Common myeloid progenitor, CD34-positive (primary cell): ENCODE data around the gene GPHA2.
A peak's percentile ranks its signal among the peaks of the same experiment; 100 is the strongest.

Source experiments
- CTCF ChIA-PET: fragments of 350-600 bp; sonication (Branson Sonifier 250); formaldehyde crosslinking; loops from one replicate; lab custom pipeline; 2021; ENCODE audit warnings: antibody characterized with exemption; lab: Charles Lee
- POLR2A ChIA-PET: fragments of 350-600 bp; sonication (Branson Sonifier 250); formaldehyde crosslinking; loops from one replicate; lab custom pipeline; 2021; ENCODE audit warnings: antibody characterized with exemption; lab: Charles Lee
- DNase-seq, 3 donors: peaks; one replicate each; pipeline versions ENCODE4 v3.0.0 to v3.0.0-alpha.2; 2013
- H3K27ac ChIP-seq, 2 experiments: 1 replicate in 1 of 2; 2 replicates in 1 of 2; pipeline ENCODE4 v1.7.0; 2013; ENCODE audit warnings: inconsistent platforms in 2 of 2, low read length in 2 of 2, mild to moderate bottlenecking in 2 of 2, low read depth in 1 of 2, moderate library complexity in 1 of 2; ENCODE audit not compliant: severe bottlenecking in 2 of 2, insufficient read depth in 1 of 2, poor library complexity in 1 of 2
- H3K27me3 ChIP-seq, 5 experiments: replicated peaks in 2 of 5; 1 replicate in 3 of 5; 2 replicates in 2 of 5; pipeline versions ENCODE4 v1.6.1 to v1.7.0; 2013; ENCODE audit warnings: low read length in 4 of 5, mild to moderate bottlenecking in 2 of 5, moderate library complexity in 2 of 5, inconsistent platforms in 1 of 5; ENCODE audit not compliant: insufficient read depth in 5 of 5, control insufficient read depth in 4 of 5
- H3K36me3 ChIP-seq, 4 experiments: 1 replicate in 2 of 4; 2 replicates in 2 of 4; pipeline versions ENCODE4 v1.6.1 to v1.7.0; 2013; ENCODE audit warnings: low read length in 3 of 4, control low read depth in 1 of 4, mild to moderate bottlenecking in 1 of 4; ENCODE audit not compliant: control insufficient read depth in 4 of 4, insufficient read depth in 4 of 4
- H3K4me1 ChIP-seq, 4 experiments: 1 replicate in 3 of 4; 2 replicates in 1 of 4; pipeline versions ENCODE4 v1.6.1 to v1.7.1; 2013; ENCODE audit warnings: low read length in 3 of 4, mild to moderate bottlenecking in 3 of 4, control low read depth in 1 of 4, inconsistent platforms in 1 of 4, moderate library complexity in 1 of 4; ENCODE audit not compliant: control insufficient read depth in 4 of 4, insufficient read depth in 4 of 4; ENCODE audit errors: control extremely low read depth in 1 of 4
- H3K4me3 ChIP-seq, 7 experiments: 1 replicate in 4 of 7; 2 replicates in 3 of 7; pipeline versions ENCODE4 v1.5.1 to v1.7.0; 2013; ENCODE audit warnings: mild to moderate bottlenecking in 7 of 7, low read length in 6 of 7, moderate library complexity in 6 of 7, inconsistent platforms in 2 of 7, low read depth in 2 of 7, control low read depth in 1 of 7; ENCODE audit not compliant: insufficient read depth in 4 of 7, control insufficient read depth in 1 of 7; ENCODE audit errors: extremely low read depth in 1 of 7
- H3K9me3 ChIP-seq, 5 experiments: 1 replicate in 4 of 5; 2 replicates in 1 of 5; pipeline versions ENCODE4 v1.6.1 to v1.7.1; 2013; ENCODE audit warnings: low read length in 4 of 5, mild to moderate bottlenecking in 2 of 5, inconsistent platforms in 1 of 5, low read depth in 1 of 5, moderate library complexity in 1 of 5; ENCODE audit not compliant: control insufficient read depth in 4 of 5, insufficient read depth in 2 of 5; ENCODE audit errors: control extremely low read depth in 1 of 5
- WGBS: methylation state at CpG from one replicate; pipeline ENCODE4 v1.1.5; 2013; ENCODE audit not compliant: insufficient coverage; 5-methylcytosine and 5-hydroxymethylcytosine counted together

GPHA2 gene

GRCh38 chr11:64898076-64898445, 37.6 kb downstream of the GPHA2 start:
- Histone ChIP-seq H3K4me3 (no peak overlapping the region), H3K27ac (no peak overlapping the region), H3K4me1 (peaks cover 0 to 11% (median 6%) of the 10 kb centered on the region in 4 experiments), H3K27me3 (no peaks in the 10 kb centered on the region), H3K36me3 (peaks cover 3 to 75% (median 39%) of the 10 kb centered on the region in 4 experiments), H3K9me3 (no peaks in the 10 kb centered on the region)
- POLR2A ChIA-PET, result no interaction called here
- DNase-seq, result no peak
- CTCF ChIA-PET, result interaction anchor here (1.1 to 36.3 kb wide), 5 partner anchors 9 to 44 kb away, joined by 3 to 1071 read pairs (median 4); partner anchors contain the start of gene CDC42BPG
- WGBS, result 100% methylated on average over 4 of the region's 9 CpGs

DNA sequence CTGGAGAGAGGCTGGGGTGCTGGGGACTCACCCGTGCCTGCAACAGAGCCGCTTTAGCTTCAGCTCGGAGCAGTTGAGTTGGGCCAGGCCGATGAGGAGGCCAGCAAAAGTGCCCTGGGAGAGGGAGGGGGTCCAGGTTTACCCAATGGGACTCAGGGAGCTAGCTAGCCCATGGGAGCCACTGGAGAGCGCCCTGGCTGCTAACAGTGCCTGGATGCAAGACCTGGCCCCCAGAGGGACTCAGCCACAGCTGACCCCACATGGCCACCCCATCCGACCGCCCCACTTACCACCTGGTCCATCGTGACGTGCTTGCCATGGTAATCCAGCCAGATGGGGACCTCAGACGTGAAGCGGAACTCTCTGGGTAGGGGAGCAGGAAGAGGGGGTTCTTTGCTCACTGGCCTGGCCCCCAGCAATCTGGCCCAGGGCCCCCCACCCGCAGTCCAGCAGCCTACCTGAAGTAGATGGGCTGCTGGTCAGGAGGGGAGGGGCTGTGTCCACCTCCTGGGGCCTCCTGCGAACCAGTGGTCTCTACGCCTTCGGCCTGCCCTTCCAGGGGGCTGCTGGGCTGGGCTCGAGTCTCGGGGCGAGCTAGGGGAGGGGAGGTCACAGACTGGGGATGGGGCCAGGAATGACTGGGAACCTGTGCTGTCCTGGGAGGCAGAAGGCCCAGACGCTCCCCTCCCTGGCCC, 38.2 kb downstream of the GPHA2 start:
- Histone ChIP-seq H3K27me3 (no peaks in the 10 kb centered on the region), H3K27ac (no peak overlapping the region), H3K9me3 (no peaks in the 10 kb centered on the region), H3K4me3 (no peak overlapping the region), H3K36me3 (peaks cover 3 to 70% (median 37%) of the 10 kb centered on the region in 4 experiments), H3K4me1 (peaks cover 0 to 16% (median 10%) of the 10 kb centered on the region in 4 experiments)
- POLR2A ChIA-PET, result no interaction called here
- no peak for DNase-seq
- WGBS, result 98% methylated on average over 14 of the region's 19 CpGs
- CTCF ChIA-PET, result interaction anchor here (1.6 to 36.3 kb wide), 4 partner anchors 9 to 43 kb away, joined by 3 to 1071 read pairs (median 5); partner anchors contain the start of gene CDC42BPG

- H3K27me3 ChIP-seq, result no peaks in the 10 kb centered on the region
- no peak overlapping the region for H3K4me3 ChIP-seq
- WGBS, result 94% methylated on average over 10 of the region's 14 CpGs
- peaks cover 0 to 20% (median 10%) of the 10 kb centered on the region in 4 experiments for H3K4me1 ChIP-seq
- no peaks in the 10 kb centered on the region for H3K9me3 ChIP-seq
- H3K27ac ChIP-seq, result no peak overlapping the region
- DNase-seq, result no peak
- ChIA-PET POLR2A (no interaction called here), CTCF (interaction anchor here (0.6 to 36.3 kb wide), 6 partner anchors 8 to 87 kb away, joined by 3 to 1071 read pairs (median 3); partner anchors contain the start of gene CDC42BPG)
- H3K36me3 ChIP-seq, result peaks cover 3 to 62% (median 31%) of the 10 kb centered on the region in 4 experiments
Measured at GRCh38 chr11:64896448-64897022, 39.2 kb downstream of the GPHA2 start.

- Histone ChIP-seq H3K4me1 (peaks cover 0 to 20% (median 10%) of the 10 kb centered on the region in 4 experiments), H3K27me3 (no peaks in the 10 kb centered on the region), H3K4me3 (no peak overlapping the region), H3K9me3 (no peaks in the 10 kb centered on the region), H3K36me3 (peaks cover 0 to 47% (median 21%) of the 10 kb centered on the region in 4 experiments), H3K27ac (no peak overlapping the region)
- DNase-seq, result no peak
- CTCF ChIA-PET, result interaction anchor here (0.7 to 36.3 kb wide), 12 partner anchors 8 to 113 kb away, joined by 3 to 1071 read pairs (median 4); partner anchors contain the start of genes CDC42BPG and EHD1
- POLR2A ChIA-PET, result no interaction called here
- WGBS, result 89% methylated on average over 33 of the region's 39 CpGs
Measured at GRCh38 chr11:64894812-64895452, 40.8 kb downstream of the GPHA2 start.

DNA sequence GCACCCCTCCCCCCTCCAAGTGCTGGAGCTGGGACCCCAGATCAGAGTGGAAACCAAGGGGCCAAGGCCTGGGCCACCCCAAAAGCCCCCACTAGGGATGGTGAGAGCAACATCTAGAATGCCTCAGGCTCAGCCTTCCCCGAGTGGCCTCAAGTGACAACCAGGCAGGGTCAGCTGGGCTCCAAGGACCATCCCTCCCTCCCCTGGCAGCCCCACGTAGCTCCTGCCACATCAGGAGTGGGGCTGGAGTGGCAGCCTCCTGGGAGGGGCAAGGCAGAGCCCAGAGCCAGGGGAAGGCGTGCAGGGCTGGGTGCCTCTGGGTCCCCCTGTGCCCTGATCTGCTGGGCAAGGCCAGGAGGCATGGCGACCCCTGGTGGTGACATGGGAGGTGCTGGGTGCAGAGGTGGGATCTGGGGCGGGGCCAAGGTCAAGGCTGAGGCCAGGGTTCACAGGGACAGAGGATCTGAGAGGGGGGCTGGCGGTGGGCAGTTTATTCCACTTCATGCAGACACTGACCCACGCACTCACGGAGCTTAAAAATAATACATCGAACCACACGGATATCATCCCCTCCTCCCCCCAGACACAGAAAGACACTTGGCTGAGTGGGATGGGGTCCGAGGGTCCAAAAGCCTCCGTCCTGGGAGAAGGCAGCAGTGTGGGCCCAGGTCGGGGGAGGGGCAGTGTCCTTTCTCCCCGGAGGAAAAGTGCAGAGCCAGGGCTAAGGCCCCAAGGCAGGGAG, 41.5 kb downstream of the GPHA2 start:
- Histone ChIP-seq H3K36me3 (peaks cover 0 to 43% (median 18%) of the 10 kb centered on the region in 4 experiments), H3K9me3 (no peaks in the 10 kb centered on the region), H3K4me3 (no peak overlapping the region), H3K4me1 (peaks cover 0 to 22% (median 11%) of the 10 kb centered on the region in 4 experiments), H3K27ac (no peak overlapping the region), H3K27me3 (no peaks in the 10 kb centered on the region)
- ChIA-PET POLR2A (no interaction called here), CTCF (interaction anchor here (0.7 to 36.3 kb wide), 15 partner anchors 7 to 112 kb away, joined by 3 to 1071 read pairs (median 4); partner anchors contain the start of genes CDC42BPG and EHD1)
- DNase-seq, result peak; percentile 81 to 88 (median 84)
- WGBS, result 38% methylated on average over 5 of the region's 14 CpGs

- H3K27ac ChIP-seq, result no peak overlapping the region
- ChIA-PET CTCF (interaction anchor here (0.7 to 36.3 kb wide), 14 partner anchors 9 to 112 kb away, joined by 3 to 1071 read pairs (median 6); partner anchors contain the start of genes CDC42BPG and EHD1), POLR2A (no interaction called here)
- peaks cover 0 to 30% (median 15%) of the 10 kb centered on the region in 4 experiments for H3K4me1 ChIP-seq
- no peak overlapping the region for H3K4me3 ChIP-seq
- peaks cover 0 to 38% (median 14%) of the 10 kb centered on the region in 4 experiments for H3K36me3 ChIP-seq
- H3K27me3 ChIP-seq, result no peaks in the 10 kb centered on the region
- no peaks in the 10 kb centered on the region for H3K9me3 ChIP-seq
- 66% methylated on average over 21 of the region's 25 CpGs for WGBS
- no peak for DNase-seq
Measured at GRCh38 chr11:64893194-64894069, 42.3 kb downstream of the GPHA2 start.
